NCI-H226 (cell line): ENCODE data around the gene PLCB4.

Experiments used
- DNase-seq: peaks from one replicate; pipeline ENCODE4 v3.0.0-alpha.2; 2015

The PLCB4 gene

DNA sequence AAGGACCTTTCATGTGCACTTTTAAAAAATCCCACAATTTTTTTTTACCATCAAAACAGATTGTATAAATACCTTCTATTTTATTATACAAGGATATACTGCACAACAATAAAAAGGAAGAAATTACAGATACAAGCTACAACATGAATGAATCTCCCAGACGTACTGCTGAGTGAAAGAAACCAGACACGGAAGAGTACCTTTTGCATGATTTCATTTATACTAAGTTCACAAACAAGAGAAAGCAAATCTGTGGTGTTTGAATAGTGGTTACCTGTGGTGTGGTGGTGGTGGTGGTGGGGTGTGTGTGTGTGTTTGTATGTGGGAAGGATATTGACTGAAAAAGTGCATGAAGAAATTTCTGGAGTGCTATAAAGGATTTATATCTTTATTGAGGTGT is 6.8 kb upstream of the PLCB4 start:
- DNase-seq = no peak

DNA sequence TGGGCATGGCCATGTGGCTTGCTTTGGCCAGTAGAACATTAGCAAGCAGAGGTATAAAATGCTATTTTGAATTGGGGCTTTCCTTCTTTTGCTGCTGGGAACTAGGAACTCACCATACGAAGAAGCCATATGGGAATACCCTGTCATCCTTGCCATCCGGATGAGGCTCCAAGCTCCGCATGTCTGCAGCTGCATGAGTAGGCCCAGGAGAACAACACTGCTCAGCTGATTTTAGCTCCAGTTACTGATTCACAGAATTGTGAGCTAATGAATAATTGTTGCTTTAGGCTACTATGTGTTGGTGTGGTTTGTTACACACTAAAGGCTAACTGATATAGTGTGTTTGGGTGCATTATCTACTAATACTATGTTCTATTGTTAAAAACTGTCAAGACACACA is 2.7 kb upstream of the PLCB4 start:
- no peak for DNase-seq

DNA sequence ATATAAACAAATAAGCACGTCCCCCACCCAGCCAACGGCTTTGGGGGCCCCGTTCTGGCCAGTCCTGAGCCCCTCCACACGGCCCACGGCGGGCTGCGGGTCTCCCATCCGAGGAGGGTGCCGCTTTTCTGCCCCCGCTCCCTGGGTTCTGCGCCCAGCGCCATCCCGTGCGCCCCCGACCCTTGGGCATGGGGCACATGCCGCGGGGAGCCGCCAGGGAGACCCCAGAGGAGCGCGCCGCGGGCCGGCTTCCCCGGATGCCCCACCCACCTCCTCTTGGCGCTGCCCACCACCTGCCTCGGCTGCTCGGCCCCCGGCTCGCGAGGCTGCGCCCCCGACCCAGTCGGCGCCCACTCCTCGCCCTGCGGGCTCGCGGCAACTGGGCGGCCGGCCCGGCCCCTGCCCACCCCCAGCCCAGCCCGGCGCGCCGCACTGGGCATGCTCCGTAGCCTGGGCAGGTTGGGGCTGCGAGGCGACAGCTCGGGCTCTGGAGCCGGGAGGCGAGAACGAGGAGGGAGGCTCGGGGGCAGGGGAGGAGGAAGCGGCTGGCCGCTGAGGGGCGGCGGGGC is 570 bp upstream of the PLCB4 start:
- no peak for DNase-seq

DNA sequence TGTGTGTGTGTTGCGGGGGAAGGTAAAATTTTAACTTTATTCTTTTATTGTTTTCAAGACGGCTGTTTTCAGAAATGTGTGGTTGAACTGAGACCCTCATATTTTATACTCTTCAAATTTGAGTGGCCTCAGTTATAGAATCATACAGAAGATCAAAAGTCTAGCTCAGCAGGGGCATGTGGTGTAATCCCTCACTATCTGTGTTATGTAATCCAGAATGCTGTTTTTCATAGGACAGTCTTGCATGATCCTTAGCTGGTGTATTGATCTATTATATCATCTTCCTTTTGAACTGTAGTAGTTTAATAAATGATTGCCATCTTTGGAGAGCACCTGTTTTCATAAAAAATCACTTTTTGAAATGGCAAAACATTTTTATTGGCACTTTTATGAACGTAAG is 1.4 kb downstream of the PLCB4 start:
- no peak for DNase-seq

DNA sequence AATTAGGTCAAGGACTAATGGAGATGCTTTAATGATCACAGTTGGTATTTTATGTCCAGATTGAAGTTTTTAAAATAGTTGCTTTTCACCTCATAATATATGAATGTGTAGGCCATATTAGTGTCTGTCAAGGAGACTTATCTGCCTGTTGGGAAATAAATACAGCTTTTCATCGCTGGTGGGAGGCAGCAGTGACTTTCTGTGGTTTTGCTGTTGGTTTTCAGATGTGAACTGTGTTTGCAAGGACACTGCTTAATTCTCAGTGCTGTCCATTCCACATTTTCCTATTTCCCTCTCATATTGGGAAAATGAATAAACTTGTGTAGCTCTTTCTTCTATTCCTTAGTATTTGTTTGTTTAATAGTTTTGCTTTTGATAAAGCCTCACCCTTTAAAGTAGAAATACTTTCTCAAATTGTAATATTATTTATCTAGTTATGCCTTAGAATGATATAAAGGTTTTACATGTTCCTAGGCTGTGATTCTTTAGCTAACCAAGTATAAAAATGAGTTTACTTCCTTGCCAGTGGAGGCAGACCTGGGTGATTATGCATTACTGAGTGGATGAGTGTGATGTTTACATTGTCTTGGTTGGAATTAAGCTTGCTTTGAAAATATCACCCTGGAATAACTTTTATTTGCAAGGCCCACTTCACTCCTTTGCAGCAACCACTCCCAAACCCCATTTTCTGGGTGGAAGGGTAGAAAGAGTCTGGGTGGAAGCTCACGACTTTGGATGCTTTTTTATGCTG is 3.3 kb downstream of the PLCB4 start:
- DNase-seq = no peak

DNA sequence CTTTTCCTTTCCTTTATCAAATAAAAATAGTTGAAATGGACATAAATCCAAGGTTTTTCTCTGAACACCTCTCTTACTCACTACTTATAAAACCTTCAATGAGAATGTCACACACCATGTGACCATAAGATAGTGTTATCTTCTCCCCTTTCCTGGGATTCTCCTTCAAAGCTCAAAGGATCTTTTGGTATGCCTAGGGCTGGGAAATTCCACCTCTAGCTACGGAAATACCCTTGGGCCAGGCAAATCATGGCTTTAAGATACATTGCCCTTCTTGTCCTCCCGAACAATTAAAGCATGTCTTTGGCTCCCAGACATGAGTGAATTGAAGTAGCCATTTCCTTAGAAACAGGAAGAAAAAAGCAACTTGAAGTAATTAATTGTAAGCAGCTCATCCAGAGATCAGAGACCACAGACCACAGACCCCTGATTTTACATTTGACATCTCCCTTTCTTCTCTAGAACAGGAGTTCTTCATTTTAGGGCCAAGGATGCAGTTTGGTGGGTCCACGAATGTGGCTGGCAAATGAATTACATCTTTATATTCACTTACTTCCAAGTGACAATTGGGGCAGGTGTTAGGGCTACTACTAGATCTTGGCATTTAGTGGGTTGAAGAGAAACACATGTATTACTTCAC is 4.1 kb downstream of the PLCB4 start:
- DNase-seq = peak; percentile 61

DNA sequence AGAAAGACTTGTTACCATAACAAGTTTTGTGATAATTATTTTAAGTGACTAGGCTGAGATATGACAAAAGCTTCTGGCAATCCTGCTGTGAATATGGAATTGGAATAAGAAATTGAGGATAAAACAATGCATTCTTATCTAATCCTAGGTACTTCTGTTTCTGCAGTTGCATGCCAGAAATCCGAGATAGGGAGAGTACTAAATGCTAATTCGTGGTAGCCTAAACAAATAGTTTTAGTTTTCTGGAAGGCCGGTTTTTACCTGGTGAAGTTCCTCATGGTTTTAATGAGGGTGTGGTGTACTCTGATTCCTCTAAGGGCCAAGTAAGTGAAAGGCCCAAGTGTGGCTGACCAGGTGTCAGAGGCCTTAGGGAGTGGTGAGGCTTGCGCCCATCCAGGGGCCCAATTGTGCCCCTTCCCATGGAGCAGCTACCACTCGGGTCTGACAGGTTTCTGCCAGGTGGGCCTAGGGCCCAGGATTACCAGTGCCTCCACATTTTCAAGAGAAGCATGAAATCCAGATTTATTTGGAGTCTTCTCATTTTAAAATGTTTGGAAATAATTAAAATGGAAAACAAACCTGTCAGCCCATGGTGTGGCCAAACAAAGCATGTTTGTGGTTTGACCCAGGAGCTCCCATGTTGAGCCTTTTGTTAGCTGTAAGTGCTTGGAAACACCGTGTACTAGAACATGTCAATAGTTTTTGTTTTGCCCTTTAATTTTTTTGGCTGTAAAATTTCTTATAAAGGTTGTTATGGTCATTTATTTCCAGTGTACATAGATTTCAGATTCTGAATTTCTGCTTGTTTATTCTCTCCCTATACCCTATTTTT is 6.6 kb downstream of the PLCB4 start:
- no peak for DNase-seq

DNA sequence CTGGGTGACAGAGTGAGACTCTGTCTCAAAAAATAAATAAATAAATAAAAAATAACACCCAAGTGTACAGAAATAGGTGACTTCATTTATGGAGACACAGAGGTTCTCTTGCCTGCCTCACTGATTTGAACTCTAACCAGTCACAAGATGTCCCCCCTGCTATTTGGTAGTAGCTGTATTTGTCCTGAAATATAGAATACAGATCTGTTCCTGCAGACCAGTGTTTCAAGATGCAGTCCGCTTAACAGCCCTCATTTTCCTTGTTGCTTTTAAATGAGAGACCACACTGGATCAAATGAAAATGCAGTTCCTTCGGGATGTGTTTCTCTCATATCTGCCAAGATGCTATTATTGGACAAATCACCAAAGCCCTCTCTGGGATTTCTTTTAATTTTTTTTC is 7.6 kb downstream of the PLCB4 start:
- DNase-seq = no peak

DNA sequence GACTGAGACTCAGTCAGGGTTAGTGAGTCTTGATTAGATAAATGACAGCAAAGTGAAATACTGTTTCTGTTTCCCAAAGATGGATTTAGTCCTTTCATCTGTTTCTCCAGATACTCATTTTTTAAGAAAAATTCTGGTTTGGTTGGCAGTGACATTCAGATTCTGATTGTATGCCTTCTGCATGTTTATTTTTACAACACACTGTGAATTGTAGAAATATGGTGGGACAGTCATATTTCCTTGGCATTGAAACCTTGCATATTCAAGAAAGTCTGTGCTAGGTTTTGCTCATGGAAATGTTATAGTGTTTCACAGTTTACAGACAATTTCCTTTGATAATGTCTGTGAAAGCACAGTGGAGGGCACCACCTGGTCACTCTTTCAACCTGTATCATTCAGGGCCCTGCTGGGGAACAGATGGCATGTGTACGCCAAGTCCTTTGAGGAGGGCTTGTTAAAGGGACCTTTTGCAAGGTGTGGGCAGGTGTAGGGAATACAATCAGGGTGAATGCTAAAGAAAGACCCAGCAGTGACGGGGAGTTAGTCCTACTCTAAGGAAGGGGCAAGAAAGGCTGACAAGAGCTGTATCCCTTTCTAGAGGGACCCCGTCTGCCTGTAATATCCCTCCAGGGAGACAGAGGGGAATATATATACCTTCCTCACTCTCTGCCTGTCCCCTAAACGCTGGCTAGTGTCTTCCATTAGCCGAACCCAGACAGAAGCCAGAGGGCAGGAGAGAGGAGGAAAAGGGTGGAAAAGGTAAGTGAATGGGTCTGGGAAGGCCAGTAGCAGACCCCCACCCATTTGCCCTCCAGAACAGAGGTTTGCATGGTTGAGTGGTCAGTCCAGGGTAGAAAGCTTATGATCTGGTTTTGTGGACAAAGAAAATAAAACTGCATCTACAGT is 10.2 kb downstream of the PLCB4 start:
- no peak for DNase-seq

DNA sequence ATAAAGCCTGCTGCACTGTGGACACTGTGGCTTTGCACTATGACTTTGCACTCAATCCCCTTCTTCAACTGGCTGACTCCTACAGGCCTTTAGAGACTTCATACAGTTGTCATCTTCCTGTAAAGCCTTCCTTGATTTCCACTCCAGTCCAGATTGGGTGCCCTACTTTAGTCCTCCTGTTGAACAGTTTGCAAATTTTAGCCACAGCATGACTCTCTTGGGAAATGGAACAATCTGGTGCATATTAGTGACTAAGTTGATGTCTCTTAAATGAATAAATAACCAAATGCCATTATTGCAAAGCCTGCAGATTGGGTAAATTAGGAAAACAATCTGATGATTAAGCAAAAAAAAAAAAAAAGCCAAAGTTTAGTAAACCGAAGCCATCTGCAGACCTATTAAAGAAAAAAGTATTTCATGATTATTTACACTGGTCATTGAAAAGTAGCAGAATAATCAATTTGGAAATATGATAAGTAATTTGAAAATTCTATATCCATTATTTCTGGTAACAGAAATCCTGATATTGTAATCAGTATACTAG is 12.6 kb downstream of the PLCB4 start:
- no peak for DNase-seq

DNA sequence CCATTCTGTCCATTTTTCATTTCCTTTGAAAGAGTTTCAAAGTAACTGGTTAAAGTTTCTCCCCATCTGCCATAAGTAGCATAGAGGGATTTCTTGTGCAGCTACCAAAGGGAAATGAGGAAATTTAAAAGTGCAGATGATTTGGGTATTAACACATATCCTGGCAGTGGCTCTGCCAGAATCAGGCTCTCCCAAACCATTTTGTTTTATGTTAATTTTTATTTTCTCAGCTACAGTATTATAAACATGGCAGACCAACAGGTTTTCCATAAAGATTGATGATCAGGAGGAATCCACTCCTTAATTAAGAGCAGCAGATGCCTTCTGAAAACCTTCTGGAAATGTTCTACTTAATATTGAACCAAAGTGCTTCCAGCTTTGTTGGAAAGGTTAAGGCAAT is 13.9 kb downstream of the PLCB4 start:
- no peak for DNase-seq

DNA sequence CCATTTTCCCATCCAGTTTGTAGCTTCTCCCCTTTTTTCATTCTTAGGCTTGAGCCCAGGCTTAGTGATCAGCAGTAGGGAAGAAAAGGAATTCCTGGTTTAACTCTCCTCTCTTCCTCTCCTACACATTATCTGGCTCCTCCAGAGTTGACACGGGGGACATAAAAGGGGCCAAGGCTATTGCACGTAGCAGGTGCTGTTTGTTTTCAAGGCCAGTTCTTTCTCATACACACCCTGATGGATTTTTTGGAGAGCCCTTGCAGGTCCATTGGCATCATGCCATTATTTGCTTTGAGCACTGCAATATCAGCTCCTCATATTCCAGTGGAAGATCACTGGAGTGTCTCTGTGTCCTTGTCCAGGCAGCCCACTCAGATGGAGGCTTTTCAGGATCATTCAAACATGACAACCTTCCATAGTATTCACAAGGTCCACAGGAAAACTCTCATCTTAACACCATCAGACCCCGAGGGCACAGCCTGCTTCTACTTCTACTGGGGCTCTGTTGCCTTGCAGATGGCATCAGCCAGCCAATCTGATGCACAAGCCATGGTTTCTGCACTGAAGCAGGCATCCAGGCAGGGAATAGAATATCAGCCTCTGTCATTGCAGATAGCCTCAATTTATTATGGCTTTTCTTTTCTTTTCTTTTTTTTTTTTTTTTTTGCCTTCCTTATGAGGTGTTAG is 18.8 kb downstream of the PLCB4 start:
- no peak for DNase-seq

DNA sequence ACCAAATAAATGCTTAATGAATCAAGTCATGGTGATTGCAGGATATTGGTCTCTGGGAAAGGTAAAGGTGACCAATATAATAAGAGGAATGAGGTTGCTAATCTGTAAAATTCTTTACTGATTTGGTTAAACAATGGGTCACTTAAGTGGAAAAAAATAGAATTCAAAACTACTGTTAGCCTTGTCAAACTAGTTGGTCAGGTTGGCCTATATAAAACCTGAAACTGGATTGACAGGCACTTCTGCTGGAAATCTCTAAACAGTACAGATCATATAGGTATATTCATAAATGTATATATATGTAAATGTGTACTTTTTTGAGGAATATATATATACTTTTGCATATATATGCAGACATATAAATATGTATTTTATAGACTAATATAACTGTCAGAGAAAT is 19.7 kb downstream of the PLCB4 start:
- no peak for DNase-seq

DNA sequence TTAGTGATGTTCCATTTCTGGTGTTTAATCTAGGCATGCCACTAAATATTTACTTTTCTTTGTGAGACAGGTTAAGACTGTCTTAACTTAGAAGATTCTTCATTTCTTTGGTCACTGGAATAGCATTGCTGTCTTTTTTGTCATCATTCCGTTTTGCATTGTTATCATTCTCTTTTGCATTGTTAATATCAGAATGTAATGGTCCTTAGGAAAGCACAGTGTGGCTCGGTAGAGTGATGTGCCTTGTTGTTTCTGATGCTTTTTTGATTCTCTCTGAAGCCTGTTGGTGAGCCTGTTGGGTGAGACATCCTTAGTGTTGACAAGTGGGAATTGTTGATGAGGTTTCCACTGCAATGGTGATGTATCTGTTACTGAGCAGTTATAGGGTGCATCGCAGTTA is 23.2 kb downstream of the PLCB4 start:
- DNase-seq = no peak

DNA sequence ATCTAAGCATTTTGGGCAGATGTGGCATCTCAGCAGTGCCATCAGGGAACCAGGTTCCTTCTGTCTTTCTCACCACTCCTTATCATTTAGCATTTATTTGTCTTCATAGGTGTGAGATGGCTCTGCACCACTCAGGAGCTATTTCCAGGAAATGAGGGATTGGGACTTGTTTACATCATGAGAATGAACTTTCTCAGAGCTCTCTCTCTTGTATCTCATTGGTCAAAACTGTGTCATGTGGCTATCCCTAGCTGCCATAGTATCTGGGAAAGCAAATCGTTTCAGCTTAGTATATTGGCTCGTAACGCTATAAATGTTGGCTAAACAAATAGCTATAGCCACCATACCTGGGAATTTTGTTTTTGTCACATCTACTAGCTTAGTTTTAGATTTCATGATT is 23.8 kb downstream of the PLCB4 start:
- no peak for DNase-seq

DNA sequence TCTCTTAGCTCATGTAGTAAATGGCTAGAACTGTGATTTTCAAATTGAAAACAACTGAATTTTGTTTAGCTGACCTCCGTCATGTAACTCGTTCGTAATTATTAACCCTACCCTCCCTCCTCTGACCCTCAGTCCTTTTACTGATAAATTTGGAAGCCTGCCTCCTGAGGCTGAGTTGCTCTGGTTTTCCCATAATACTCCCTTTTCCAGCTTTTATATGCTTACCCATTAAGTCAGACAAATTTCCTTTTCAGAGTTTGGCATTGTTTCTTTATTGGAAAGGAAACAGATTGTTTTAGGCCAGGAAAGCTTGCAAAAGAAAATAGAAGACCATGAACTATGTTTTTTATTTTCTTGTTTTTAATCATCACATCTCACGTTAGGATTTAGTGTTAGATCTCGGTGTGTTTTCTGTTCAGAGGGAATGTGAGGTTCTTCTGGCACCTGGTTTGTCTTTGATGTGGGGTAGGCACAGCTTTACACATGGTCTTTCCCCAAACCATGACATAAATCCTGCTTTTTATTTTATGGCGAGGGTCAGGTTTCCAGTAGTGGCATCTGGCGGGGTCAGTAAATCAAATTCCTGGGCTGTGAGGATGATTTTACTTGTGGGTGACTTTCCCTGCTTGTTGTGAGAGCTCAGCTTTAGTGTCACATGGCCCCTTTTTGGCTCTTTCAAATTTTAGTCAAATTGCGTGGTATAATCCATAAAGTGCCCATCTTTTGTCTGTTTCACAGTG is 24.5 kb downstream of the PLCB4 start:
- DNase-seq = no peak

DNA sequence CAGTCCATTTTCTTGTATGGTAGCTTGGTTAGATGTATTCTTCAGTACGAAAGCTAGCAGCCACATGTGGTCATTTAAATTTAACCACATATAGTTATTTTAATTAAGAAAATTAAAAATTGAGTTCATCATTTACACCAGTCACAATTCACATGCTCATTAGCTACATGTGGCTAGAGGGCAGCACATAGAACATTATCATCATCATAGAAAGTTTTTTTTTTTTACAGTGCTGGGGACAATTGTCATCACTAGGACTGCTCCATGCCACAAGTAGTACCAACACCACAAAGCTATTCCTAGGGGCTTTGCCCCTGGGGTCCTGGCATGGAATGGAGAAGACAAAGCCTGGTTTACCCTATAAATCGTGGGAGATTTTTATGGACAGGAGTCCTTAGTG is 30.5 kb downstream of the PLCB4 start:
- no peak for DNase-seq

DNA sequence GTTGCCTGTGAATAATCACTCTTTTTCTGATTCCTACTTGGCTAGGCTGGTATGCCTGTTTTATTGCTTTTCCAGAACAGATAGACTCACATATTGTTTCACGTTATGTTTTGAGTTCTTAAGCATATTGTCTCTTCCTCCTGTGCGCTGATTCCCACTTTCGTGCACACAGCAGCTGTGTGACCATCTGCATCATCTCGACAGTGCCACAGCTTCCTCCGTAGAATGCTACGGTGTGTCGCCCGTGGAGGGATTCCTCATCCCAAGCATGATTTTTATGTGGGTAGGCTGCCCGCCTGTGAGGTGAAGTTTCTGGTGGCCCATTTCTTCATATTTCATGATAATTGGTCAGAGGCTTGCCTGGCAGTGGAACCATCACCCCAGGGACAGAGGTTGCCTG is 31.8 kb downstream of the PLCB4 start:
- DNase-seq = no peak

DNA sequence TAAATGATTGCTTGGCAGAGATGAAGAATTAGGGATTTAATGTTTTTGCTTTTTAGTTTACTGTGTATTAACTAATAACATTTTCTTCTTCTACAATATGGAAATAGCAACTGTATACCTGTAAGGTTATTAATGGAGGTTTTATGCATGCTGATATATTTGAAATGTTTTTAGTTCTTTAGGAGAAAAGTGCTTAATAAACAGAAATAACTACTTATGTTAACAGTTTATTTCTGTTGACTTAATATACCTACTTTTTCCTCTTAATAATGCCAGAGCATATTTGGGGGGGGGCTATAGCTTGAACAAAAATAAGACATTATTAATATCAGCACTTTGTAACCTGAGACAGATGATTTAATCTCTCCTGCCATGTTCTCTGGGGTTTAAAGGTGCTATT is 33.6 kb downstream of the PLCB4 start:
- no peak for DNase-seq

DNA sequence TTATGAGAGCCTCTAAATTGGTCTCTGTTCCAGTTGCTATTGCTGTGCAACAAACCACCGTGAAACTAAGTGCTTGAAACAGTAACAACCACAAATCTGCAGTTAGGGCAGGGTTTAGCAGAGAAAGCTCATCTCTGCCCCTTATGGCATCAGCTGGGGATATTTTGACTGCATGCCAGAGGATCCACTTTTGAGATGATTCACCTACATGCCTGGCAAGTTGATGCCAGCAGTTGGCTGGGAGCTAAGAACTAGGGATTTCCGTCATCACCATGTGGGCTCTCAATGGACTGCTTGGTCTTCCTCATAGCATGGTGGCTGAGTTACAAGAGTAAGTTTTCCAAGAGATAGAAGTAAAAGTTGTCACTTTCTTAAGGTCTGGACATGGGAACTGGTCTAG is 35.1 kb downstream of the PLCB4 start:
- DNase-seq = peak; percentile 60

DNA sequence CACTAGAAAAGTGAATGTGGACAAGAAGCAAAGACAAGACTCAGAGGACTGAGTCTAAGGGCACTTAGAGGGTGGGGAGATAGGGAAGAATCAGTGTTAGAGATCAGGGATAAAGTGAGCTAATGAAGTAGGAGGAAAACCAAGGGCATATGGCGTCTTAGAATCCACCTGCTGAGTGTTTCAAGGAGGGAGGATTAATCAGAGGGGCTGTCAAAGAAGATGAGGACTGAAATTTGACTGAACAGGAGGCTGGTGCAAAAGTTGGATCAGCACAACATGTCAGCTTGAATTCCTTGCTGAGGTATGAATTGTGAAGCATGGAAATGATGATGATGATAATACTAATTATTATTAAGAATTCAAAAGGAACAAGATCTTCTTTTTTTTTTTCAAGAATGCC is 39.4 kb downstream of the PLCB4 start:
- no peak for DNase-seq
